ENCODE data around the gene SMC5. TPM values are rescaled to one million over a fixed set of nuclear protein-coding genes. Genes with fewer than 3 reads are reported as not detected.
A peak's percentile ranks its signal among the peaks of the same experiment; 100 is the strongest.
"Not testable (repeated sequence)": the region's sequence is repeated elsewhere in the genome, so short reads cannot be mapped to it uniquely, and the experiment has no call there.

Gene SMC5
- total RNA-seq, 2 experiments from 2014 or later, result 36.3 to 44.2 TPM

- H3K27me3 Mint-ChIP-seq, DNase-seq, H3K27ac Mint-ChIP-seq, POLR2A ChIA-PET, H3K4me3 Mint-ChIP-seq, CTCF ChIA-PET, H3K4me1 Mint-ChIP-seq: not testable (repeated sequence)
- Mint-ChIP-seq H3K9me3 (peaks cover 18% of the 10 kb centered on the region), H3K36me3 (ENCODE audit: low read depth) (peaks cover 69% of the 10 kb centered on the region)
These were observed 69.8 kb downstream of the SMC5 start for GRCh38 chr9:70328625-70329024.

- POLR2A ChIA-PET, result interaction anchor here (0.7 kb wide), 1 partner anchor 1296 kb away, joined by 3 read pairs; no protein-coding TSS in a partner anchor
- H3K9me3 Mint-ChIP-seq, result no peaks in the 10 kb centered on the region
These were observed 81.8 kb downstream of the SMC5 start for GRCh38 chr9:70340572-70340971.

GRCh38 chr9:70347046-70347445 lies 88.3 kb downstream of the SMC5 start:
- Mint-ChIP-seq H3K27ac (no peak overlapping the region), H3K4me1 (no peaks in the 10 kb centered on the region), H3K27me3 (no peaks in the 10 kb centered on the region), H3K4me3 (no peak overlapping the region), H3K36me3 (ENCODE audit: low read depth) (peaks cover 30% of the 10 kb centered on the region), H3K9me3 (no peaks in the 10 kb centered on the region)
- ChIA-PET CTCF (no interaction called here), POLR2A (no interaction called here)
- DNase-seq, result no peak

More at GRCh38 chr9:70340572-70340971, 81.8 kb downstream of the SMC5 start:
- no peaks in the 10 kb centered on the region for H3K27me3 Mint-ChIP-seq
- no peak overlapping the region for H3K4me3 Mint-ChIP-seq
- H3K36me3 Mint-ChIP-seq (ENCODE audit: low read depth), result peaks cover 18% of the 10 kb centered on the region
- CTCF ChIA-PET, result interaction anchor here (0.9 to 2.6 kb wide), 2 partner anchors 8 to 262 kb away, joined by 4 to 10 read pairs; no protein-coding TSS in a partner anchor
- H3K27ac Mint-ChIP-seq, result no peak overlapping the region
- peaks cover 2% of the 10 kb centered on the region for H3K4me1 Mint-ChIP-seq
- DNase-seq, result no peak

- H3K4me3 Mint-ChIP-seq, result no peak overlapping the region
- DNase-seq, result no peak
- peaks cover 20% of the 10 kb centered on the region for H3K36me3 Mint-ChIP-seq (ENCODE audit: low read depth)
- H3K4me1 Mint-ChIP-seq, result no peaks in the 10 kb centered on the region
- no peaks in the 10 kb centered on the region for H3K27me3 Mint-ChIP-seq
- H3K27ac Mint-ChIP-seq, result no peak overlapping the region
- H3K9me3 Mint-ChIP-seq, result no peaks in the 10 kb centered on the region
- ChIA-PET POLR2A (interaction anchor here (1.1 kb wide), 1 partner anchor 250 kb away, joined by 3 read pairs; no protein-coding TSS in a partner anchor), CTCF (interaction anchor here (0.6 kb wide), 1 partner anchor 18 kb away, joined by 3 read pairs; no protein-coding TSS in a partner anchor)
These were observed 93.6 kb downstream of the SMC5 start for GRCh38 chr9:70352356-70352755.

- no peak for DNase-seq
- Mint-ChIP-seq H3K27me3 (no peaks in the 10 kb centered on the region), H3K9me3 (no peaks in the 10 kb centered on the region), H3K4me3 (no peak overlapping the region), H3K36me3 (ENCODE audit: low read depth) (peaks cover 18% of the 10 kb centered on the region), H3K4me1 (no peaks in the 10 kb centered on the region), H3K27ac (peak overlapping the region; percentile 23)
- CTCF ChIA-PET, result no interaction called here
- POLR2A ChIA-PET, result interaction anchor here (1.1 kb wide), 1 partner anchor 250 kb away, joined by 3 read pairs; no protein-coding TSS in a partner anchor
These were observed 94.0 kb downstream of the SMC5 start for GRCh38 chr9:70352802-70353201.

- DNase-seq, result no peak
- Mint-ChIP-seq H3K4me3 (no peak overlapping the region), H3K27me3 (no peaks in the 10 kb centered on the region), H3K36me3 (ENCODE audit: low read depth) (peaks cover 4% of the 10 kb centered on the region), H3K27ac (no peak overlapping the region), H3K9me3 (no peaks in the 10 kb centered on the region), H3K4me1 (no peaks in the 10 kb centered on the region)
- POLR2A ChIA-PET, result no interaction called here
- CTCF ChIA-PET, result no interaction called here
These were observed 97.0 kb downstream of the SMC5 start for GRCh38 chr9:70355801-70356200.

GRCh38 chr9:70362952-70363351 lies 104.2 kb downstream of the SMC5 start:
- POLR2A ChIA-PET, result no interaction called here
- Mint-ChIP-seq H3K27me3 (no peaks in the 10 kb centered on the region), H3K9me3 (peaks cover 4% of the 10 kb centered on the region), H3K27ac (no peak overlapping the region), H3K4me3 (no peak overlapping the region), H3K4me1 (no peaks in the 10 kb centered on the region), H3K36me3 (ENCODE audit: low read depth) (peaks cover 13% of the 10 kb centered on the region)
- CTCF ChIA-PET, result no interaction called here
- no peak for DNase-seq

- H3K4me3 Mint-ChIP-seq, result no peak overlapping the region
- no peaks in the 10 kb centered on the region for H3K27me3 Mint-ChIP-seq
- H3K36me3 Mint-ChIP-seq (ENCODE audit: low read depth), result peaks cover 13% of the 10 kb centered on the region
- no peak overlapping the region for H3K27ac Mint-ChIP-seq
- peaks cover 4% of the 10 kb centered on the region for H3K9me3 Mint-ChIP-seq
- POLR2A ChIA-PET, result interaction anchor here (0.7 kb wide), 1 partner anchor 633 kb away, joined by 6 read pairs; no protein-coding TSS in a partner anchor
- CTCF ChIA-PET, result interaction anchor here (0.7 kb wide), 2 partner anchors 213 to 1329 kb away, joined by 4 to 6 read pairs; no protein-coding TSS in a partner anchor
- no peaks in the 10 kb centered on the region for H3K4me1 Mint-ChIP-seq
- DNase-seq, result no peak
These were observed 105.0 kb downstream of the SMC5 start for GRCh38 chr9:70363760-70364159.

- CTCF ChIA-PET, result no interaction called here
- Mint-ChIP-seq H3K4me3 (no peak overlapping the region), H3K4me1 (no peaks in the 10 kb centered on the region), H3K9me3 (peaks cover 4% of the 10 kb centered on the region), H3K27ac (no peak overlapping the region), H3K27me3 (no peaks in the 10 kb centered on the region), H3K36me3 (ENCODE audit: low read depth) (peaks cover 11% of the 10 kb centered on the region)
- POLR2A ChIA-PET, result no interaction called here
- DNase-seq, result no peak
These were observed 108.6 kb downstream of the SMC5 start for GRCh38 chr9:70367305-70367930.

- Mint-ChIP-seq H3K36me3 (ENCODE audit: low read depth) (no peaks in the 10 kb centered on the region), H3K4me1 (no peaks in the 10 kb centered on the region), H3K27me3 (no peaks in the 10 kb centered on the region), H3K9me3 (no peaks in the 10 kb centered on the region), H3K4me3 (no peak overlapping the region), H3K27ac (no peak overlapping the region)
- DNase-seq, result no peak
- ChIA-PET CTCF (interaction anchor here (0.9 kb wide), 1 partner anchor 227 kb away, joined by 3 read pairs; no protein-coding TSS in a partner anchor), POLR2A (no interaction called here)
These were observed 116.3 kb downstream of the SMC5 start for GRCh38 chr9:70374962-70375618.

GRCh38 chr9:70382046-70382708 lies 123.4 kb downstream of the SMC5 start:
- CTCF ChIA-PET, result no interaction called here

GRCh38 chr9:70382709-70383605 lies 124.2 kb downstream of the SMC5 start:
- Mint-ChIP-seq H3K36me3 (ENCODE audit: low read depth) (peaks cover 18% of the 10 kb centered on the region), H3K4me1 (peaks cover 5% of the 10 kb centered on the region), H3K9me3 (no peaks in the 10 kb centered on the region), H3K27ac (no peak overlapping the region), H3K4me3 (no peak overlapping the region), H3K27me3 (no peaks in the 10 kb centered on the region)
- no peak for DNase-seq
- POLR2A ChIA-PET, result no interaction called here
- CTCF ChIA-PET, result interaction anchor here (1.6 kb wide), 1 partner anchor 19 kb away, joined by 3 read pairs; no protein-coding TSS in a partner anchor

More at GRCh38 chr9:70382046-70382708, 123.4 kb downstream of the SMC5 start:
- H3K36me3 Mint-ChIP-seq (ENCODE audit: low read depth), result peaks cover 13% of the 10 kb centered on the region
- no peak overlapping the region for H3K4me3 Mint-ChIP-seq
- POLR2A ChIA-PET, result no interaction called here
- H3K9me3 Mint-ChIP-seq, result no peaks in the 10 kb centered on the region
- H3K27me3 Mint-ChIP-seq, result no peaks in the 10 kb centered on the region
- H3K27ac Mint-ChIP-seq, result no peak overlapping the region
- no peaks in the 10 kb centered on the region for H3K4me1 Mint-ChIP-seq
- no peak for DNase-seq

Data from activated CD4-positive, alpha-beta T cell treated with anti-CD3 and anti-CD28 coated beads, Interleukin-2, amount 10 ng/mL, durations not matched to agents 7 days and 5 days (primary cell).